Measurements from ENCODE around the gene WDFY2.

The WDFY2 gene

GRCh38 chr13:51814825-51815650 lies 230.8 kb downstream of the WDFY2 start:
- Histone ChIP-seq H3K27me3 (no peaks in the 10 kb centered on the region), H3K9me3 (no peaks in the 10 kb centered on the region), H3K4me1 (peaks cover 0 to 22% (median 12%) of the 10 kb centered on the region in 4 donors), H3K27ac (no peak overlapping the region), H3K36me3 (no peaks in the 10 kb centered on the region), H3K4me3 (peak overlapping the region in 1 of 2 donors; percentile 29)
- DNase-seq = peak in 1 of 2 donors; percentile 41
- intact Hi-C loops (cut with DNase I; ENCODE audit: low total_unique reads) = loop anchor here (5.0 kb wide), 1 partner anchor 312 kb away; the partner anchor contains the start of gene NEK5
- peak; percentile 73 to 76 for TF ChIP-seq CTCF (IDR thresholded peaks at IDR 0.05)

- Histone ChIP-seq H3K4me3 (no peak overlapping the region), H3K27ac (no peak overlapping the region)
- intact Hi-C loops (cut with DNase I; ENCODE audit: low total_unique reads) = loop anchor here (5.0 kb wide), 1 partner anchor 311 kb away; the partner anchor contains the start of gene NEK5
Measured at GRCh38 chr13:51815848-51816247, 231.6 kb downstream of the WDFY2 start.

GRCh38 chr13:51816604-51817249 lies 232.5 kb downstream of the WDFY2 start:
- H3K4me1 ChIP-seq = peaks cover 0 to 22% (median 12%) of the 10 kb centered on the region in 4 donors
- H3K27ac ChIP-seq = no peak overlapping the region
- H3K36me3 ChIP-seq = no peaks in the 10 kb centered on the region
- no peak for TF ChIP-seq CTCF (IDR thresholded peaks at IDR 0.05)
- no peaks in the 10 kb centered on the region for H3K27me3 ChIP-seq
- intact Hi-C loops (cut with DNase I; ENCODE audit: low total_unique reads) = loop anchor here (5.0 kb wide), 1 partner anchor 311 kb away; the partner anchor contains the start of gene NEK5
- DNase-seq = no peak
- H3K9me3 ChIP-seq = no peaks in the 10 kb centered on the region
- no peak overlapping the region for H3K4me3 ChIP-seq

More at GRCh38 chr13:51815848-51816247, 231.6 kb downstream of the WDFY2 start:
- no peaks in the 10 kb centered on the region for H3K9me3 ChIP-seq
- DNase-seq = no peak
- no peak for TF ChIP-seq CTCF (IDR thresholded peaks at IDR 0.05)
- no peaks in the 10 kb centered on the region for H3K36me3 ChIP-seq
- no peaks in the 10 kb centered on the region for H3K27me3 ChIP-seq
- peaks cover 0 to 22% (median 12%) of the 10 kb centered on the region in 4 donors for H3K4me1 ChIP-seq

Data from tibial artery (tissue), 4 donors.